Inflammatory macrophage (primary cell): ENCODE data around the gene CRYGB.
"Not testable (repeated sequence)": the region's sequence is repeated elsewhere in the genome, so short reads cannot be mapped to it uniquely, and the experiment has no call there.

ENCODE experiments used
- DNase-seq, 2 donors: peaks; one replicate each; pipeline ENCODE4 v3.0.0-alpha.2; 2020 to 2022

CRYGB gene

GRCh38 chr2:208112969-208113368 is 33.0 kb downstream of the CRYGB start:
- DNase-seq, result no peak

- DNase-seq, result not testable (repeated sequence)
These were observed 33.6 kb downstream of the CRYGB start for GRCh38 chr2:208112273-208112745.

- no peak for DNase-seq
These were observed 42.3 kb downstream of the CRYGB start for GRCh38 chr2:208103616-208104015.

- DNase-seq, result peak; percentile 27 to 30
These were observed 44.0 kb downstream of the CRYGB start for GRCh38 chr2:208101716-208102631.

GRCh38 chr2:208099682-208100470 is 46.1 kb downstream of the CRYGB start:
- DNase-seq, result peak; percentile 8 to 14

GRCh38 chr2:208098701-208099100 is 47.3 kb downstream of the CRYGB start:
- not testable (repeated sequence) for DNase-seq

GRCh38 chr2:208098267-208098666 is 47.7 kb downstream of the CRYGB start:
- DNase-seq, result no peak

- no peak for DNase-seq
These were observed 48.2 kb downstream of the CRYGB start for GRCh38 chr2:208097801-208098200.

GRCh38 chr2:208097313-208097712 is 48.6 kb downstream of the CRYGB start:
- DNase-seq, result no peak

GRCh38 chr2:208096080-208096479 is 49.9 kb downstream of the CRYGB start:
- no peak for DNase-seq

GRCh38 chr2:208093128-208093527 is 52.8 kb downstream of the CRYGB start:
- DNase-seq, result no peak
